Upper lobe of left lung (tissue), 6 donors: ENCODE data around the gene TSC1. TPM values are rescaled to one million over a fixed set of nuclear protein-coding genes. Genes with fewer than 3 reads are reported as not detected.

Source experiments
- ATAC-seq, 2 donors: fragments of 200-7000 bp; cut with Tn5 transposase; one replicate each; pipeline ENCODE4 v1.9.1; 2022; ENCODE audit warnings: mild to moderate bottlenecking in 2 of 2, moderate library complexity in 2 of 2; ENCODE audit not compliant: low FRiP score in 2 of 2
- DNase-seq, 2 donors: peaks; one replicate each; pipeline ENCODE4 v3.0.0-alpha.2; 2019 to 2020
- H3K27ac ChIP-seq, 4 donors: fragments of 200-600 bp; sonication (generic); one replicate each; pipeline ENCODE4 v1.5.1; 2016 to 2019
- H3K27me3 ChIP-seq, 4 donors: fragments of 200-600 bp; sonication (generic); one replicate each; pipeline ENCODE4 v1.5.1; 2017 to 2019
- H3K36me3 ChIP-seq, 4 donors: fragments of 200-600 bp; sonication (generic); one replicate each; pipeline ENCODE4 v1.5.1; 2016 to 2019
- H3K4me1 ChIP-seq, 4 donors: fragments of 200-600 bp; sonication (generic); one replicate each; pipeline ENCODE4 v1.5.1; 2018 to 2019
- H3K4me3 ChIP-seq, 4 donors: fragments of 200-600 bp; sonication (generic); one replicate each; pipeline ENCODE4 v1.5.1; 2017 to 2019; ENCODE audit warnings: mild to moderate bottlenecking in 2 of 4, moderate library complexity in 1 of 4
- H3K9me3 ChIP-seq, 4 donors: fragments of 200-600 bp; sonication (generic); one replicate each; pipeline ENCODE4 v1.5.1; 2018 to 2019
- EP300 ChIP-seq, 4 donors: sonication (generic); formaldehyde crosslinking; IDR thresholded peaks; one replicate each; pipeline ENCODE4 v1.5.1; 2017; ENCODE audit warnings: antibody characterized with exemption in 4 of 4, control low read depth in 2 of 4
- POLR2A ChIP-seq, 4 donors: fragments of 450-650 bp; IDR thresholded peaks; one replicate each; pipeline ENCODE4 v1.5.1; 2016 to 2017; ENCODE audit warnings: antibody characterized with exemption in 4 of 4, mild to moderate bottlenecking in 2 of 4
- POLR2AphosphoS5 ChIP-seq, 2 donors: sonication (generic); formaldehyde crosslinking; IDR thresholded peaks; one replicate each; pipeline ENCODE4 v1.5.1; 2017; ENCODE audit warnings: antibody characterized with exemption in 2 of 2
- WGBS, 2 donors: methylation state at CpG; one replicate each; pipeline ENCODE4 v1.1.5; 2017 to 2018; 5-methylcytosine and 5-hydroxymethylcytosine counted together
- total RNA-seq, 6 donors: library from RNA; depleted of rRNA in 4 of 6; stranded (reverse); fragments of >200 nt in 4 of 6; gene quantifications; one replicate each; pipeline versions ENCODE4 v1.1.0 to v1.2.1, GENCODE V29; 2016 to 2021
- TF ChIP-seq, protein P1 (sequence below), 6 experiments: fragments of 450-650 bp in 4 of 6; fragments of 200-600 bp in 2 of 6; sonication (generic) in 2 of 6; IDR thresholded peaks; one replicate each; pipeline ENCODE4 v1.5.1; 2016 to 2019; ENCODE audit warnings: antibody characterized with exemption in 6 of 6
- donor health status: DM: no; HTN: no; CAD: no; lungs with moderate emphysema.
- donor health status: DM: no; HTN: yes; CAD: no; lungs with severe emphysema.

The TSC1 gene
- total RNA-seq, 6 donors from 2014 or later: 34.4 to 185 (median 50.0) TPM

DNA sequence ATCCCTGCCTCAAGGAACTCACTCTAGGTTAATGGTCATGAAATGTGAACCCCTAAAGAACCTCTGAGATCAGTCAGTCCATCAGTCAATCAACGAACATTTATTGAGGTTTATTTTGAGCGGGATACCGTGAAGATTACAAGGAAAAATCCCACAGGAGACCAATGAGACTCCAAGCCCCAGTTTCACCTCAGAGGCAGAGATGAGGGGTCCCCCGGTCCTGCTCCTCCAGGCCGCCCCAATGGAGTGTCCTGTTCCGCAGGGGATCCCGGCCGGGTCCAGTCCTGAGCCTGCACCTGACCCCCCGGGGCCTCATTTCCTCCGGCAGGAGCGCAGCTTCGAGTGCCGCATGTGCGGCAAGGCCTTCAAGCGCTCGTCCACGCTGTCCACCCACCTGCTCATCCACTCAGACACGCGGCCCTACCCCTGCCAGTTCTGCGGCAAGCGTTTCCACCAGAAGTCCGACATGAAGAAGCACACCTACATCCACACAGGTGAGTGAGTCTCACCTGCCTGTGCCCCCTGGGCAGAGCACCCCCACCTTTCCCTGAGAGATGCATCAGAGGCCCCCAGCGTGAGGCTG lies 45.1 kb upstream of the TSC1 start:
- 83 to 89% methylated on average over 20 to 23 of the region's 23 CpGs for WGBS, 2 donors
- no peak overlapping the region for H3K27ac ChIP-seq
- H3K9me3 ChIP-seq: no peaks in the 10 kb centered on the region
- peaks cover 0 to 3% (median under 1%) of the 10 kb centered on the region in 4 donors for H3K4me1 ChIP-seq
- no peak overlapping the region for H3K4me3 ChIP-seq
- ATAC-seq (no peak), DNase-seq (peak in 1 of 2 donors; percentile 76)
- no peaks in the 10 kb centered on the region for H3K36me3 ChIP-seq
- TF ChIP-seq POLR2A (IDR thresholded peaks at IDR 0.05) (no peak), EP300 (IDR thresholded peaks at IDR 0.05) (no peak), POLR2AphosphoS5 (IDR thresholded peaks at IDR 0.05) (no peak)
- TF ChIP-seq, protein P1, sequence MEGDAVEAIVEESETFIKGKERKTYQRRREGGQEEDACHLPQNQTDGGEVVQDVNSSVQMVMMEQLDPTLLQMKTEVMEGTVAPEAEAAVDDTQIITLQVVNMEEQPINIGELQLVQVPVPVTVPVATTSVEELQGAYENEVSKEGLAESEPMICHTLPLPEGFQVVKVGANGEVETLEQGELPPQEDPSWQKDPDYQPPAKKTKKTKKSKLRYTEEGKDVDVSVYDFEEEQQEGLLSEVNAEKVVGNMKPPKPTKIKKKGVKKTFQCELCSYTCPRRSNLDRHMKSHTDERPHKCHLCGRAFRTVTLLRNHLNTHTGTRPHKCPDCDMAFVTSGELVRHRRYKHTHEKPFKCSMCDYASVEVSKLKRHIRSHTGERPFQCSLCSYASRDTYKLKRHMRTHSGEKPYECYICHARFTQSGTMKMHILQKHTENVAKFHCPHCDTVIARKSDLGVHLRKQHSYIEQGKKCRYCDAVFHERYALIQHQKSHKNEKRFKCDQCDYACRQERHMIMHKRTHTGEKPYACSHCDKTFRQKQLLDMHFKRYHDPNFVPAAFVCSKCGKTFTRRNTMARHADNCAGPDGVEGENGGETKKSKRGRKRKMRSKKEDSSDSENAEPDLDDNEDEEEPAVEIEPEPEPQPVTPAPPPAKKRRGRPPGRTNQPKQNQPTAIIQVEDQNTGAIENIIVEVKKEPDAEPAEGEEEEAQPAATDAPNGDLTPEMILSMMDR (IDR thresholded peaks at IDR 0.05): no peak
- H3K27me3 ChIP-seq: peaks cover 0 to 5% (median 0%) of the 10 kb centered on the region in 4 donors

DNA sequence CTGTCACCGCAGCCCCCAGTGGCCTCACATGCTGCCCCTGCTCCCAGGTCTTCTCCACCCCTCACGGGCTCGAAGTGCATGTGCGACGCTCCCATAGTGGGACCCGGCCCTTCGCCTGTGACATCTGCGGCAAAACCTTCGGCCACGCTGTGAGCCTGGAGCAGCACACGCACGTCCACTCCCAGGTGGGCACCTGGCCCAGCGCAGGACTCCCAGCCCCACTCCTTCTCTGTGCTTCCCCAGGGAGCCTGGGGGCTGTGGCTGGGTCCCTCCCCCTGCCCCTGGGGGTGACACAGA lies 44.5 kb upstream of the TSC1 start:
- H3K36me3 ChIP-seq: no peaks in the 10 kb centered on the region
- peaks cover 0 to 5% (median 0%) of the 10 kb centered on the region in 4 donors for H3K27me3 ChIP-seq
- no peak overlapping the region for H3K27ac ChIP-seq
- DNase-seq: peak in 1 of 2 donors; percentile 59
- H3K9me3 ChIP-seq: no peaks in the 10 kb centered on the region
- H3K4me3 ChIP-seq: no peak overlapping the region
- ATAC-seq: no peak
- TF ChIP-seq POLR2A (IDR thresholded peaks at IDR 0.05): no peak
- TF ChIP-seq EP300 (IDR thresholded peaks at IDR 0.05): no peak
- TF ChIP-seq, protein P1 (IDR thresholded peaks at IDR 0.05): no peak
- no peak for TF ChIP-seq POLR2AphosphoS5 (IDR thresholded peaks at IDR 0.05)
- no peaks in the 10 kb centered on the region for H3K4me1 ChIP-seq
- WGBS, 2 donors: 93% methylated on average over 7 to 13 of the region's 13 CpGs

DNA sequence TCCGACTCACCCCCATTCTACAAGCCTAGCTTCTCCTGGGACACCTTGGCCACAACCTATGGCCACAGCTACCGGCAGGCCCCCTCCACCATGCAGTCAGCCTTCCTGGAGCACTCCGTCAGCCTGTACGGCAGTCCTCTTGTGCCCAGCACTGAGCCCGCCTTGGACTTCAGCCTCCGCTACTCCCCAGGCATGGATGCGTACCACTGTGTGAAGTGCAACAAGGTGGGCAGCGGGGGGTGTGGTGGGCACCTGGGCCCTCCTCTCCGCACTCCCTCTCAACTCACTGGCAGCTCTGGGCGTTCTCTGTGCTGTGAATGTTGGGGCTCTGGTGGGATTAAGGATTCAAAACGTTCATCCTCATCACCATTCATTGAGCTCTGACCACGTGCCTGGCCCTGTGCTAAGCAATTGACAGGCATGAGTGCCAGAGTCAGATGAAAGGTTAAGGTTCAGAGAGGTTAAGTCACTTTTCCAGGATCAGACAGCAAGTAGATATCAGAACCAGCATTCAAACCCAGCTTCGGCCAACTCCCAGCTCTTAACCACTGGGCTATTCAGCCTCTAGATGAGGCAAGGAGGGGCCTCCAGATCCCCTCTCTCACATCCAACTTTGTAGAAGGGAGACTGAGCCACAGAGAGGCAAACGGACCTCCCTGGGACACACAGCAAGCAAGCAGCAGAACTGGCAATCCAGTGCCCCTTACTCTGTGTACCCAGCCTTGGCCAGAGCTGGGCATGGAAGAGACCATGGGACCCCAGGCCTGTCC lies 44.0 kb upstream of the TSC1 start:
- no peak overlapping the region for H3K4me3 ChIP-seq
- H3K27ac ChIP-seq: no peak overlapping the region
- H3K9me3 ChIP-seq: no peaks in the 10 kb centered on the region
- TF ChIP-seq EP300 (IDR thresholded peaks at IDR 0.05) (no peak), POLR2A (IDR thresholded peaks at IDR 0.05) (no peak), POLR2AphosphoS5 (IDR thresholded peaks at IDR 0.05) (no peak)
- H3K27me3 ChIP-seq: peaks cover 0 to 5% (median 0%) of the 10 kb centered on the region in 4 donors
- no peaks in the 10 kb centered on the region for H3K4me1 ChIP-seq
- WGBS, 2 donors: 86 to 88% methylated on average over 11 to 14 of the region's 14 CpGs
- no peaks in the 10 kb centered on the region for H3K36me3 ChIP-seq
- DNase-seq (peak in 1 of 2 donors; percentile 47), ATAC-seq (no peak)

DNA sequence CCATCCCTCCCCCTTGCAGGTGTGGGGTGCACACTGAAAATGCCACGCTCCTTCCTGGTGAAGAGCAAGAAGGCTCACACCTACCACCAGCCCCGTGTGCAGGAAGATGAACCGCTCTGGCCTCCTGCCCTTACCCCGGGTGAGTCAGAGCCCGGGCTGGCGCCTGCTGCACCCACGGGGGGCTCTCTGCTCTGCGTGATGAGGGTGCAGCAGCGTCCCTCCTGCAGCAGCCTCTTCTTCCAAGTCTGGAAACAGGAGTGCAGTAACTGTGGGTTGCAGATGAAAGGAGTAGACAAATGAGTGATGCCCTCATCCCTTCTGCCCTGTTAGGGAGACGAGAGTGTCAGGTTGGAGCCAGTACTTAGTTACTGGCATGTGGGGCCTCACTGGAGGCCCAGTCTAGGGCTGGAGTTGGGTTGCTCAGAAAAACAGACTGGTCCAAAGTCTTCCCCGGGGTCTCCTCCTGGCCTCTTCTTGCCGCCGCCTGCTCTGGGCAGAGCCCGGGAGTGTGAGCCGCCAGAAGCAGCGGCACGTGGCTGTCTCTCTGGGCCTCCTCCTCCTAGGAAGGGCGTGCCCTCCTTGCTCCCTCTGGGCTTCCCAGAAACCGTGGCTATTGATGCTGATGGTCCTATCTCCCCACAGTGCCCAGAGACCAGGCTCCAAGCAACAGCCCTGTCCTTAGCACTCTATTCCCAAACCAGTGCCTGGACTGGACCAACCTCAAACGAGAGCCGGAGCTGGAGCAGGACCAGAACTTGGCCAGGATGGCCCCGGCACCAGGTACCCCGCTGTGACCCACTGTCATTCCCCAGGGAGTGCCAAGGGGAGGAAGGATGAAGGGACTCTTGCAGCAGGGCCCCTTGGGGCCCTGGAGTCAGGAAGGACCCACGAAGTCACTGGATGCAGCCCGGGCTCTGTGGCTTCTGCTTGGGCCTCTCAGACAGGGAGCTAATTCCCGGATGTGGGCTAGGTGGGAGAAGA lies 42.5 kb upstream of the TSC1 start:
- Histone ChIP-seq H3K4me3 (no peak overlapping the region), H3K4me1 (no peaks in the 10 kb centered on the region), H3K36me3 (no peaks in the 10 kb centered on the region), H3K27me3 (peaks cover 0 to 5% (median 0%) of the 10 kb centered on the region in 4 donors), H3K27ac (no peak overlapping the region), H3K9me3 (no peaks in the 10 kb centered on the region)
- no peak for ATAC-seq
- DNase-seq: peak in 1 of 2 donors; percentile 65
- 57 to 60% methylated on average over 11 to 25 of the region's 26 CpGs for WGBS, 2 donors
- TF ChIP-seq EP300 (IDR thresholded peaks at IDR 0.05) (no peak), POLR2A (IDR thresholded peaks at IDR 0.05) (no peak), POLR2AphosphoS5 (IDR thresholded peaks at IDR 0.05) (no peak)
- TF ChIP-seq, protein P1 (IDR thresholded peaks at IDR 0.05): no peak

DNA sequence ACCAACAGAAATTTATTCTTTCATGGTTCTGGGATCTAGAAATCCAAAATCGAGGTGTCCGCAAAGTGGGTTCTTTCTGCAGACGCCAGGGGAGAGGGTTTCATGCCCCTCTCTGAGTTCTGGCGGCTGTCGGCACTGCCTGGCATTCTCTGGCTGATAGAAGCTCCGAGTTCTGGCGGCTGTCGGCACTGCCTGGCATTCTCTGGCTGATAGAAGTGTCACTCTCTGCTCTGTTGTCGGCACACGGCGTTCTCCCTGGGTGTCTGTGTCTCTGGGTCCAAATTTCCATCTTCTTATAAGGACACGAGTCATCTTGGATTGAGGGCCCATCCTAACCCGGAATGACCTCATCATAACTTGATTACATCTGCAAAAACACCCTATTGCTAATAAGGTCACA lies 41.7 kb upstream of the TSC1 start:
- 78 to 83% methylated on average over 11 to 13 of the region's 13 CpGs for WGBS, 2 donors
- H3K4me3 ChIP-seq: no peak overlapping the region
- TF ChIP-seq EP300 (IDR thresholded peaks at IDR 0.05) (no peak), POLR2AphosphoS5 (IDR thresholded peaks at IDR 0.05) (no peak), POLR2A (IDR thresholded peaks at IDR 0.05) (no peak)
- TF ChIP-seq, protein P1 (IDR thresholded peaks at IDR 0.05): no peak
- ATAC-seq (no peak), DNase-seq (no peak)
- no peaks in the 10 kb centered on the region for H3K4me1 ChIP-seq
- H3K27me3 ChIP-seq: peaks cover 0 to 5% (median 0%) of the 10 kb centered on the region in 4 donors
- no peak overlapping the region for H3K27ac ChIP-seq
- H3K36me3 ChIP-seq: no peaks in the 10 kb centered on the region
- no peaks in the 10 kb centered on the region for H3K9me3 ChIP-seq
